Right ventricle myocardium inferior (tissue), 1 donor: ENCODE results near the gene GNG7. TPM values are rescaled to one million over a fixed set of nuclear protein-coding genes. Genes with fewer than 3 reads are reported as not detected.
"Not testable (repeated sequence)": the region's sequence is repeated elsewhere in the genome, so short reads cannot be mapped to it uniquely, and the experiment has no call there.

Experiments used
- ATAC-seq: fragments of 200-7000 bp; cut with Tn5 transposase; one replicate; pipeline ENCODE4 v1.9.1; 2020; ENCODE audit warnings: mild to moderate bottlenecking, moderate library complexity
- DNase-seq: peaks from one replicate; pipeline ENCODE4 v3.0.0; 2021; ENCODE audit errors: missing footprints
- intact Hi-C: fragments of 100-400 bp; cut with DNase I; formaldehyde crosslinking; loops from one replicate; pipeline ENCODE4 v1.11.0; 2022
- total RNA-seq: library from RNA; stranded (reverse); fragmentation: NEBNext Ultra II Directional; extraction: Animal tissue kit (Norgen Biotek cat#: 25700); gene quantifications from one replicate; pipeline ENCODE4 v1.2.1, GENCODE V29; 2021
- donor health status: DM: no; HTN: yes; CAD: no; lungs with severe emphysema.

GNG7 gene
- total RNA-seq, 1 donor from 2014 or later = 26.7 TPM

DNA sequence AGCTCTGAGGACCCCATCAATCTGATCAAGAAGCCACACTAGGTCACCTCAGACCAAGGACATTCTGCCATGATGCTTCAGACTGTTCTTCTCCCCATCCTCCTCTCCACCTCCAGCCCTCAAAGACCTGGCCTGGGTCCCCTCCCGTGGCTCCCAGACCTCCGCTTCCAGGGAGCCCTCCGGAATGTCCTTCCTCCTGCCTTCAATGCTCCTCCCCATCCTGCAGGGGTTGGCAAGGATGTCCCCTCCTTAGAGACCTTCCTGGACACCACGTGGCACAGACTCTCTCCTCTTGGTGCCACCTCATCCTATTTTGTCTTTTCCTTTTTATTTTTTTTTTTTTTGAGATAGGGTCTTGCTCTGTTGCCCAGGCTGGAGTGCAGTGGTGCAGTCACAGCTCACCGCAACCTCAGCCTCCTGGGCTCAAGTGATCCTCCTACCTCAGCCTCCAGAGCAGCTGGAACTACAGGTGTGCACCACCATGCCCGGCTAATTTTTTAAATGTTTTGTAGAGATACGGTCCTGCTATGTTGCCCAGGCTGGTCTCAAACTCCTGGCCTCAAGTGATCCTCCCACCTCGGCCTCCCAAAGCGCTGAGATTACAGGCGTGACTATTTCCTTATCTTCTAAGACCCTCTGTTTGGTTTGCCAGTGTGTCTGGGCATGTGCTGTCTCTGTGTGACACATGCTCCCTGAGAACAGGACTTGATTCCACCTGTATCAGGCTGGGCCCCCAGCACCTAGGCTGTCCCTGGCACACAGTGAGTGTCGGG is 84.9 kb downstream of the GNG7 start:
- ATAC-seq (no peak), DNase-seq (peak; percentile 40)
- intact Hi-C loops = loop anchor here (10.0 kb wide), 1 partner anchor 453 kb away; the partner anchor contains the start of gene DOT1L

DNA sequence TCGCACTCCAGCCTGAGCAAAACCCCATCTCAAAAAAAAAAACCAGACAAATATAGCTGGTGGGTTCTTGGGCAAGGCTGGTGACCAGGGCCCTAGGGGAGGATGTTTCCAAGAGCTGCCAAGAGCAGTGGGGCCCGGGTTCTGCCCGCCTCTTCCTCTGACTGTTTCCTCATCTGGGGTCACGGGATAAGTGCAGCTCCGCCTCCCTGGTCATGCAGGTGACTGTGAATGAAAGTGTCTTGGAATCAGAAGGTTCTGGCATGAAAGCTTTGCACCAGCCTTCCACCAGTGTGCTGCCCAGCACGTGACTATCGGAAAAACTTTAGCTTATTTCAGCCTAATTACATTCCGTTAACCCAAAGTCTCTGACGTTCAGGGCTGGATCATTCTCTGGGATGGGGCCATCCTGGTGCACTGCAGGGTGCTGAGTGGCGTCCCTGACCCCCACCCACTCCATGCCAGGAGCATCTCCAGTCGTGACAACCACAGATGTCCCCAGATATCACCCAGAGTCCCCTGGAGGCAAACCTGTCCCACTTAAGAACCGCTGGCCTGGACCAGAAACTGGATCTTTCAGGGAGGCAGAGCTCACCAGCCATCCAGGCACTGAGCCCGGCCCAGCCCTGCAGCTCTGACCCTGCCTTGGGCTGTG is 85.6 kb downstream of the GNG7 start:
- intact Hi-C loops = loop anchor here (10.0 kb wide), 1 partner anchor 452 kb away; the partner anchor contains the start of gene DOT1L
- ATAC-seq = no peak

DNA sequence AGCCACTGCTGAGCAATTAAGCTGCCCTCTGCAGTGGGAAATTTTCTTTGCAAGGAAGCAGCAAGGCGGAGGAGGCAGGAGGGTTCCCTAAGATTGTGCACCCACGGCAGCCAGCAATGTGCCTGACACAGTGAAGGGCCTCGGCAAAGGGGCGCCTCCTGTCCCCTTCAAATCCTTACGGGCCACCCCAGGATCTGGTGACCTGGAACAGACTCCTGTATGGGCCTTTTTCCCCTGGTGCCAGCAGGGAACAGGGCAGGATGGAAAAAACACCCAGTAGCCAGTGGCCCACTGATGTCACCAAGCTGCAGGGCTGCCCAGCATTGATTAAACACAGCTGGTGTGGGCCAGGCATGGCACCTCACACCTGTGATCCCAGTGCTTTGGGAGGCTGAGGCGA is 86.7 kb downstream of the GNG7 start:
- ATAC-seq (no peak), DNase-seq (peak; percentile 15)
- intact Hi-C loops = loop anchor here (10.0 kb wide), 1 partner anchor 451 kb away; the partner anchor contains the start of gene DOT1L

More for the DNA sequence above, 85.6 kb downstream of the GNG7 start:
- peak; percentile 86 for DNase-seq

GRCh38 chr19:2613507-2614295 is 88.8 kb downstream of the GNG7 start:
- peak; percentile 81 for DNase-seq
- peak; percentile 28 for ATAC-seq
- intact Hi-C loops = loop anchor here (5.0 to 10.0 kb wide), 2 partner anchors 36 to 449 kb away; partner anchors contain the start of gene DOT1L

DNA sequence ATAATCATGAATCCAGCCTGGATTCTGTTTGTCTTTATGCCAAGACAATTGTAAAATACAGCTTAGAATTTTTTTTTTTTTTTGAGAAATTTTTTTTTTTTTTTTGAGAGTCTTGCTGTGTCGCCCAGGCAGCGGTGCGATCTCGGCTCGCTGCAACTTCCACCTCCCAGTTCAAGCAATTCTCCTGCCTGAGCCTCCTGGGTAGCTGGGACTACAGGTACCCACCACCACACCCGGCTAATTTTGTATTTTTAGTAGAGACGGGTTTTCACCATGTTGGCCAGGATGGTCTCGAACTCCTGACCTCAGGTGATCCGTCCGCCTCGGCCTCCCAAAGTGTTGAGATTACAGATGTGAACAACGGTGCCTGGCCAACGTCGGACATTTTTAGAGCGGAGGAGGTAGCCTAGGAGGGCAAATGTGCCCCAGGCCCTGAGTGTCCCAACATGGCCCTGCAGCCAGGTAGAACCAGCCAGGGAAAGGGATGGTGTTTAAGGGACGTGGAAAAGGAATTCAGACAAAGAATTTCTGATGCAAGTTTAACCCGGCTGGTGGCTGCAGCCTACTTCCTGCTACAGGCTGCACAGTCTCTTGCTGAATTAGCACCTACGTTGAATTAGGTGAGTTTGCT is 89.8 kb downstream of the GNG7 start:
- ATAC-seq (no peak), DNase-seq (peak; percentile 45)
- intact Hi-C loops = loop anchor here (5.0 to 10.0 kb wide), 2 partner anchors 35 to 448 kb away; partner anchors contain the start of gene DOT1L

GRCh38 chr19:2611483-2612464 is 90.7 kb downstream of the GNG7 start:
- DNase-seq (peak; percentile 59), ATAC-seq (no peak)
- intact Hi-C loops = loop anchor here (1.0 to 10.0 kb wide), 3 partner anchors 34 to 447 kb away; partner anchors contain the start of gene DOT1L

DNA sequence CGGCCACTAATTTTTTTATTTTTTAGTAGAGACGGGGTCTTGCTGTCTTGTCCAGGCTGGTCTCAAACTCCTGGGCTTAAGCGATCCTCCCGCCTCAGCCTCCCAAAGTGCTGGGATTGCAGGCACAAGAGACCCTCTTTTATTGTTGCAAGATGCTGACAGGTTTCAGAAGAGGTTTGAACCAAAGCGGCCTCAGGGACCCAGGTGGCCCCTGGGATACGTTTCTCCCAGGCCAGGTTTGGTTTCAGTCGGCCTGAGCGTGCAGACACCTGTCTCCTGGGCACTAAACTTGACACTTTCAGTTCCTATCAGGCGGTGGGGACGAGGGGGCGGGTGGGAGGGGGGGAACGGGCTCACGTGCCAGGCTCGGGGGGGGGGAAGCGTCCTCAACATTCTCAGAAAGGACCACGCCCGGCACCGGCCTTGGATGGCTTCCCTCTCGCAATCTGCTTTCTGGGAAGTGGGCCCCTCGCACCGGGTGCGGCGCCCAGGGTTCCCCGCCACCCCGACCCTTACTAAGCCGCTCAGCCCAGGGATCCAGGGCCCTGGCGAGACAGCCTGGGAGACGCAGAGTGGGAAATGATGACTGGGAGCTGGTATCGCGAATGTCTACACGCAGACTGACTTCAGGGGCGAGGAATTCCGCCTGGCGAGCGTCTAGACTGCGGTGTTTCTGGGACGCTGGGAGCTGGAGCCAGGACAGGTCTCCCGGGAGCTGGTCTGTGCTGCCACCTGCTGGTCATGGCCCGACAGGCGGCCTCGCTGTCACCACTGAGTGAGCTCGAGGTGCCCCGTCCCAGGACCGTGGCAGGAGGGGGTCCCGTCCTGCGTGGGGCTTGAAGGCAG is 91.6 kb downstream of the GNG7 start:
- intact Hi-C loops = loop anchor here (1.0 to 10.0 kb wide), 3 partner anchors 34 to 446 kb away; partner anchors contain the start of gene DOT1L
- peak; percentile 90 for ATAC-seq
- peak; percentile 95 for DNase-seq

GRCh38 chr19:2609389-2610116 is 92.9 kb downstream of the GNG7 start:
- DNase-seq = peak; percentile 16
- ATAC-seq = no peak
- intact Hi-C loops = loop anchor here (5.0 to 10.0 kb wide), 2 partner anchors 32 to 445 kb away; partner anchors contain the start of gene DOT1L

DNA sequence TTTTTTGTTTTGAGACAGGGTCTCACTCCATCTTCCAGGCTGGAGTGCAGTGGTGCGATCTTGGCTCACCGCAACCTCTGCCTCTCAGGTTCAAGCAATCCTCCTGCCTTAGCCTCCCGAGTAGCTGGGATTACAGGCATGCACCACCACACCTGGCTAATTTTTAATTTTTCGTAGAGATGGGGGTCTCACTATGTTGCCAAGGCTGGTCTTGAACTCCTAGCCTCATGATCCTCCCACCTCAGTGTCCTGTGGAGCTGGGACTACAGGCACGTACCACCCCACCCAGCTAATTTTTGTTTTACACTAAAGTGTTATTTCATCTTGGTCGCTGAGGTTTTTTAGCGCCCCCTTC is 93.5 kb downstream of the GNG7 start:
- DNase-seq, intact Hi-C loops, ATAC-seq: not testable (repeated sequence)

DNA sequence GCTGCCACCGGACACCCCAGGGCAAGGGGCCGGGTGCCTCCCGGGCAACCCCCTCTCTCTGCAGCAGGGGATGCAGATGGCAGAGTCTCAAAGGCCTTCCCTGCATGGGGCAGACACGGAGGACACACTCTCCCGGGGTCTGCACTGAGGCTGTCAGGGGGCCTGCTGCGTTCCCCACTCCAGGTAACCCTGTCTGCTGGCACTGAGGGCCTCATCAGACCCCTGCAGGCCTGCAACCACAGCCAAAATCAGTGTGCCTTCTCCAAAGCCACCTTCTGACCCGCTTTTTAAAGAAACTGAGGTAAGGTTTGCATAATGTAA is 93.9 kb downstream of the GNG7 start:
- intact Hi-C loops = no loop called here
- DNase-seq (peak; percentile 32), ATAC-seq (no peak)

DNA sequence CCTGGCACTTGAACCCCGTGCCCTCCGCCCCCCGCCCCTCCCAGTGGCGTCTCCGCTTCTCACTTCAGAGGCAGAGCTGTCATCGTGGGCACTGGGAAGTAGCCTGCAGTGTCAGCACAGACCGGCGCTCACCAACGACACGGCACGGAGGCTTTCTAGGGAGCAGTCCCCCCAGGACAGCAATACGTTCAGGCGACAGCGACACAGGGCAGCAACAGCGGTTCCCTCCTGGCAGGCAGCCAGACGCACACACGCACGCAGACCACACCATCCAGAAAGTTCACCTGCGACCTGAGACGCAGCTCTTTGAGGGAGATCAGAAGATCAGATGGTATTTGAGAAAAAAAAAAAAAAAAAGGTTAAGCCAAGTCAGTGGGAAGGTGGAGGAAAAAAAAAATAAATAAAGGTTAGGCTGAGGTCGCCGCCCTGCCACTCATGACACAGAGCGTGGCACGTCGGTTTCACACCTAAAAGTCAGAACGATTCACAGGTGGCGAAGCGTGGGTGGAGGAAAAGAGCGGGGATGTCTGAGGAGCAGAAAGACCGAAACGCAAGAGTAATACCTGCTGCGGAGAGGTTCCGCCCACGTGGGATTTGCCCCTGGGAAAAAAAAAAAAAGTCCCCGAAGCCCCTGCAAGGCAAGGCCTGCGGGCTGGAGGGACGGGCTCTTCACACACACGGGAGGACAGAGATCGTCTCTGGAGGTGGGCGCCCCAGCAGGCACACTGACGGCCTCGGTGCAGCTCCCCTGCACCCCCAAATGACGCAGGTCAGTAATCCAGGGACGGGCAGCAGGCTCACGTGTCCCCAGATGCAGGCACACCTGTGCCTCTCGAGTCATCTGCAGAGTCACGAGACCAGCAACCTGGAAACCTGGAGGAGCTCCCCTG is 94.5 kb downstream of the GNG7 start:
- ATAC-seq (no peak), DNase-seq (peak; percentile 64)
- intact Hi-C loops = no loop called here

GRCh38 chr19:2606774-2607173 is 95.7 kb downstream of the GNG7 start:
- ATAC-seq = peak; percentile 15
- intact Hi-C loops = not testable (repeated sequence)
- DNase-seq = peak; percentile 64

DNA sequence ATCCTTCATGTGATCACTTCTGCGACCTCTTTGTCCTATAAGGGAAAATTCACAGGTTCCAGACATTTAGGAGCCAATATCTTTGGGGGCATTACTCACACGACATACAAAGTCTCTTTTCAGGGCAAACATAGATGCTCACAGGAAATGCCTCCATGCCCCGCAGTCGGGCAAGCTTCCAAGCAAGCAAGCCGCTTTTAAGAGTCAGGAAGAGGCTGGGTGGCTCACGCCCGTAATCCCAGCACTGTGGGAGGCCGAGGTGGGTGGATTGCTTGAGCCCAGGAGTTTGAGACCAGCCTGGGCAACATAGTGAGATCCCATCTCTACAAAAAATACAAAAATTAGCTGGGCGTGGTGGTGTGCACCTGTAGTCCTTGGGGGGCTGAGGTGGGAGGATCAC is 96.6 kb downstream of the GNG7 start:
- DNase-seq, intact Hi-C loops, ATAC-seq: not testable (repeated sequence)

GRCh38 chr19:2604747-2605329 is 97.7 kb downstream of the GNG7 start:
- intact Hi-C loops = no loop called here
- no peak for ATAC-seq
- peak; percentile 8 for DNase-seq

DNA sequence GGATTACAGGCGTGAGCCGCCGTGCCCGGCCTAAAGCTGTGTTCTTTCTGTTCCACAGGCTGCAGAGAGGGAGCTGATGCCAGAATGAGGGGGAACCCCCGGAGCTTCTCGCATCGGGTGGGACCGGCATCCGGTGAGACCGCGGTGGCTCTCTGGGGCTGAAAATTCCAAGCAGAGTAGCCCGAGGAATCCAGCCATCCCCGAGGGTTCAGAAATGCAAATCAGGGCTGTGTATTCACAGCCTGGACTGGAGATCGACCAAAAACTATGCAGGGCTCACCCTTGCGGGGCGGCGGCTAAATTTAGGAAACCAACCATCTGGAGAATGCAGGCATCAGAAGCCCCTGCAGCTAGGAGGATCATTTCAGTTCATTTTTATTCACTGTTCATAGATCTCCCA is 99.2 kb downstream of the GNG7 start:
- intact Hi-C loops = loop anchor here (2.0 kb wide), 1 partner anchor 63 kb away; no protein-coding TSS in a partner anchor
- DNase-seq (peak; percentile 81), ATAC-seq (peak; percentile 65)
